ENCODE measurements around the gene VPS16. TPM values are rescaled to one million over a fixed set of nuclear protein-coding genes. Genes with fewer than 3 reads are reported as not detected.

VPS16 gene
- total RNA-seq, 1 donor from 2014 or later: 42.0 TPM

DNA sequence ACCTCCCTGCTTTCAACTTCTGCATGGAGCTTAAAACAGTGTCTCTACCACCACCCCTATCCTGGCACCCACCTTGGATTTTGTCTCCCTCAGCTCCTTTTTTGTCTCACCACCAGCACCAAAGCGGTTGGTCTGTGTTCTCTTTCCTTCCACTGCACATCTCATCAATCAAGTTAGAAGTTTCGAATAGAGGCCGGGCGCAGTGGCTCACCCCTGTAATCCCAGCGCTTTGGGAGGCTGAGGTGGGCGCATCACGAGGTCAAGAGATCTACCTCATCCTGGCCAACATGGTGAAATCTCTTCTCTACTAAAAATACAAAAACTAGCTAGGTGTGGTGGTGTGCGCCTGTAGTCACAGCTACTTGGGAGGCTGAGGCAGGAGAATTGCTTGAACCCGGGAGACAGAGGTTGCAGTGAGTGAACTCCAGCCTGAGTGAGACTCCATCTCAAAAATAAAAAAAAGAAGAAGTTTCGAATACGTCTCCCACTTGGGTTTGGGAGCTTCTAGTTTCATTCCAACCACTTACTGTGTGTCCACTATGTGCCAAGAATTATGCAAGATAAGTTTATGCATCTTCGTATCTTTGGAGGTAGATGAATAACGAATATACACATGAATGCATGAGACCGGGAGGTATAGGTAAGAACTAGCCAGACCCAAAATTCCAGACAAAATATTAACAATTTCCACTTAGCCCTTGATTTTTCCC, 6.0 kb upstream of the VPS16 start:
- DNase-seq (ENCODE audit: low spot score): no peak

- DNase-seq (ENCODE audit: low spot score): no peak
These were observed 5.2 kb upstream of the VPS16 start for GRCh38 chr20:2835331-2835796.

- no peak for DNase-seq (ENCODE audit: low spot score)
These were observed 4.5 kb upstream of the VPS16 start for GRCh38 chr20:2836035-2836434.

GRCh38 chr20:2837221-2837960, 3.2 kb upstream of the VPS16 start:
- DNase-seq (ENCODE audit: low spot score): no peak

GRCh38 chr20:2838170-2838797, 2.3 kb upstream of the VPS16 start:
- no peak for DNase-seq (ENCODE audit: low spot score)

DNA sequence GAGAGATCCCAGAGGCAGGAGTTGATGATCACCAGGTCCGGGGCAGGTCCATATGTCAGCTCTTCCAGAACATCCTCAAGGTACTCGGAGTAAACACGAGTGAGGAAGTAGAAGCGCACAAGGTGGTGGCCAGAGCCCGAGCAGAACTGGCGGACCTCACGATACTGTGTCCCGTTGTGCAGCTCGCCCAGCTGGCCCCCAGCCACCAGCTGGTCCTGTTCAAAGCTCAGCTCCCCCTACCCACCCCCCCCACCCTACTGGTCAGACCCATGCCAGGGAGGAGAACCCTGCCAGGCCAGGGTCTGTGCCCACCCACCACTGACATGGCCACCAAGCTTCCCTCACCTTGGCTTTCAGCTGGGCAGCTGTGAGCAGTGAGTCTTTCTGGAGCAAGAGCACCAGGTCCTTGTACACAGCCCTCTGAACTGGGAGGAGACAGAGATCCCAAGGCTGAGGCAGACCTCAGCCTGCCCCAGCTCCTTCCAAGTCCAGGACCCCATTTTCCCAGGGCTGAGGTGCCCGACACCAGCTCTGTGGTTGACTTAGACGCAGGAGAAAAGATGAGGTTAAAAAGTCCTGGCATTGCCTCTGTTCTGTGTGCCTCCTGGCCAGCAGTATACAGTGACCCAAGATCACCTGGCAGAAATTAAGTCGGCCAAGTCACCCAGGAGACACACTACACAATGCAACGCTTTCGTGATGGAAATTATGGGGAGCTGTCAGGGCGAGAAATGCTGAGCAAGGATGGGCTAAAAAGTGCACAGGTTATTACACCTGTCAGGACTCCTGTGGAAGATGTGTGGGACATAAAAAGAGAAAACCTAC, 1.5 kb upstream of the VPS16 start:
- DNase-seq (ENCODE audit: low spot score): peak; percentile 57

GRCh38 chr20:2839732-2840137, 810 bp upstream of the VPS16 start:
- no peak for DNase-seq (ENCODE audit: low spot score)

- peak; percentile 92 for DNase-seq (ENCODE audit: low spot score)
These were observed 504 bp downstream of the VPS16 start for GRCh38 chr20:2840967-2841531.

- DNase-seq (ENCODE audit: low spot score): no peak
These were observed 5.1 kb downstream of the VPS16 start for GRCh38 chr20:2845607-2846006.

- no peak for DNase-seq (ENCODE audit: low spot score)
These were observed 6.2 kb downstream of the VPS16 start for GRCh38 chr20:2846698-2847097.

DNA sequence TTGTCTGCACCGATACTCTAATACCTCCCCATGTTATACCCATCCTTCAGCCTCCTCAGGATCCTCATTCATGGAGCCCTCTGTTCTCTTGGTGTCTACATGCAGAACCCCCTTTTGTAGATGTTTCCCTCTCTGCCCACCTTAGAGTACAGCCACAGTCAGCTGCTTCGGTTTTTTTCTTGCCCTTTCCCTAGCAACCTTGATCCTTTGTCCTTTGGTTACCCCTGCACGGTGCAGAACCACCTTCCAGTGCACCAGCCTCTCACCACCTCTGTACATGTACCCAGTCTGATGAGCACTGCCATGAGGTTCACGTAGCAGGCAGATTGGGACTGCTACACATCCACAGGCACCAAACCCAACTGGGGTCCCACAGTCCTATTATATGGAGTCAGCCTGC, 7.3 kb downstream of the VPS16 start:
- no peak for DNase-seq (ENCODE audit: low spot score)

DNA sequence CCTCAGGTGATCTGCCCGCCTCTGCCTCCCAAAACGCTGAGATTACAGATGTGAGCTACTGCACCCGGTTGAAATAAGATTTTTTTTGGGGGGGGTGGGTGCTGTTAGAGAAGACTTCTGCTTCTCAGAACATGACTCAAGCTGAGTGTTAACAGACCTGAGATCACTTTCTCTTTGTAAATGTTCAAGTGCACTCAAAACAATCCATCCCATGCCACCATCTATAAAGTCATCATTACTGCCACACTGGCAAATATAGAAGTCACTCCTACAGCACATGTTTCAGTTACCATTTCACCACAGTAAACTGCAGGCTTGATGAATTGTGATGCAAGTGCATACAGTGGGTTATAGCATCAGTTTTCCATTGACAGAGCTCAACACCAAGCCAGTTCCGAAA, 9.0 kb downstream of the VPS16 start:
- DNase-seq (ENCODE audit: low spot score): no peak

GRCh38 chr20:2851086-2851485, 10.5 kb downstream of the VPS16 start:
- no peak for DNase-seq (ENCODE audit: low spot score)

DNA sequence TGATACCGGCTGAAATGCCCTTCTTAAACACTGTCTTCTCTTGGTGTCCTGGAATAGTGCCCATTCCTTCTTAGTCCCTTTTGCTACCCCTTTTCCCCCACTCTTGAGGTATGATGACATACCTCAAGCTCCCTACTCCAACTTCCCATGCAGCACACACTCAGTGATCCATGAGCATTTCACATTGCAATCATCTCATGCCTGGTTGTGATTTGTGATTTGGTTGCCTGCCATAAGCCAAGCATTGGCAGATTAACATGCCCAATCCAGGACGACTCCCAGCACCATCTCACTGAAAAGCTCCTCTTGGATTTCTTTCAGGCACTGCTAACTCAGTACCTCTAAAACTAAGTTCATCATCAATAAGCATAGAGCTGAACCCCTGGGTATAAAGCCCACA, 18.0 kb downstream of the VPS16 start:
- no peak for DNase-seq (ENCODE audit: low spot score)

DNA sequence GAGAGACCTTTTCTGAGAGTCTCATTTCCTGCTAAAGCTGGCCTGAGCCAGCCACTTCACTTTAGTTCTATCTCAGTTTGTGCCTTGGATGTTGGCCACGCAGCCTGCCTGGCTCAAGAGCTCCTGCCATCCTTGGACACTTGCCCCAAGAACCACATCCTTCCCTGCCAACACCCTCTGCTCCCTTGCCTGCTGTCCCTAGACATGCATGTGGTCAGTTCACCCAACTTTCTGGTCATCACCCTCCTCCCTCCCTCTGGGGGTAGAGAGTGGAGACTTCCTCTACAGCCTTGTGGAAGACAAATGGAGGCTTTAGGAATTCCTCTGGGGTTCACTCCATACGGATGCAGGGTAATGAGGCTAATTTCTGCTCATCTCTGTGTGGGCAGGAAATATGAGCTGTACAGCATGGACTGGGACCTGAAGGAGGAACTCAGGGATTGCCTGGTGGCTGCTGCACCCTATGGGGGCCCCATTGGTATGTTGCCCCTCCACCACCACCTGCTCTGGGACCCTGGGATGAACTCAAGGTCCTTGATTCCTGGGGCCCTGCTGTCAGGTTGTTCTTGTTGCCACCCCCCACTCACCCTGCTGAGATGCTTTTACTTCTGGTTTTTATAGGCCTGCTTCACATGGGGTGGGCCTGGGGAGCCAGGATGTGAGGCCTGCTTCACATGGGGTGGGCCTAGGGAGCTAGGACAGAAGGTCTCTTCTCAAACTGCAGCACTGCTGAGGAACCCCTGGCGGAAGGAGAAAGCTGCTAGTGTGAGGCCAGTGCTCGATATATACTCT, 19.0 kb downstream of the VPS16 start:
- no peak for DNase-seq (ENCODE audit: low spot score)

GRCh38 chr20:2864626-2865025, 24.1 kb downstream of the VPS16 start:
- no peak for DNase-seq (ENCODE audit: low spot score)

GRCh38 chr20:2865101-2865500, 24.6 kb downstream of the VPS16 start:
- DNase-seq (ENCODE audit: low spot score): no peak

- DNase-seq (ENCODE audit: low spot score): no peak
These were observed 25.1 kb downstream of the VPS16 start for GRCh38 chr20:2865630-2866029.

DNA sequence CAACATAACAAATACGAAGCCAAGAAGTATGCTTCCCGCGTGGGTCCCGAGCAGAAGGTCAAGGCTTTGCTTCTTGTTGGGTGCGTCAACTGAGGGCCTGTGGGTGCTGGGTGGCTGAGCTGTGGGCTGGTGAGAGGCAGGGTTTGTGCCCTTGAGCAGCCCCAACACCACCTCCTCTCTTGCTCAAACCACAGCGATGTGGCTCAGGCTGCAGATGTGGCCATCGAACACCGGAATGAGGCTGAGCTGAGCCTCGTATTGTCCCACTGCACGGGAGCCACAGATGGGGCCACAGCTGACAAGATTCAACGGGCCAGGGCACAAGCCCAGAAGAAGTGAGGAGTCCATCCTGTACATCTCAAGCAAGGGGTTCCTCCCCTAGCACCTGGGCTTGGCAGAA, 25.7 kb downstream of the VPS16 start:
- no peak for DNase-seq (ENCODE audit: low spot score)
